ENCODE measurements around the gene ALX4.

ALX4 gene

DNA sequence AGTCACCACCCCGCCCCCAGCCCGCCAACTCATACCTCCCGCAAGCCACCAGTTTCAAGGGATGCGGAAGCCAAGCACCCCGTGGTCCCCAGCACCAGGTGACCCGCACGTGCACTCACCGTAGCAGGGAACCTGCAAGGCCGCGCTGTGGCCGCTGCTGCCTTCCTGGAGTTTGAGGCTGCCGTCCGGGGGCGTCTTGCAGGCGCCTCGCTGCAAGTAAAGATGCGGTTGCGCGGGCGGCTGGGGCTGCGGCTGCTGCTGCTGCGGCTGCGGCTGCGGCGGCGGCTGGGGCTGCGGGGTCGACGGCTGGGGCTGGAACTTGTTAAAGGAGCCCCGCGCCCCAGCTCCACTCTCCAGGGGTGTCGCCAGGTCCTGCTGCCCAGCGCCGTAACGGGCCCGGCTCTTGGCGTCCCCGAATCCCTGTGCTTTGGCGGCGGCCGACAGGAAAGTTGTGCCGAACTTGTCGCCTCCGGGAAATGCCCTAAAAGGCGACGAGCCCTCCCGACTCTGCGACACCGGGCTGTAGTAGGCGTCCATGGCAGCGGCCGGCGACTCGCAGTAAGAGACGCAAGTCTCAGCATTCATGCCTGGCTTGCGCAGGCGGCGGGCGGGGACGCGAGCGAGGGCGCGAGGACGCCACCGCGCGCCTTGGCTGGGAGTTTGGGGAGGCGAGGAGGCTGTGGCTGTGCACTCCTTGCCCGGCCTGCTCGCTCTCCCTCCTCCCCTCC is at the start of gene ALX4:
ALX4 (minus strand) TSS at position 662 of the 728 bp plus-strand sequence; CDS start at position 585, 77 bp downstream.
- in situ Hi-C loops (cut with MboI; ENCODE audit: low sequenced_read_pairs) = no loop called here

DNA sequence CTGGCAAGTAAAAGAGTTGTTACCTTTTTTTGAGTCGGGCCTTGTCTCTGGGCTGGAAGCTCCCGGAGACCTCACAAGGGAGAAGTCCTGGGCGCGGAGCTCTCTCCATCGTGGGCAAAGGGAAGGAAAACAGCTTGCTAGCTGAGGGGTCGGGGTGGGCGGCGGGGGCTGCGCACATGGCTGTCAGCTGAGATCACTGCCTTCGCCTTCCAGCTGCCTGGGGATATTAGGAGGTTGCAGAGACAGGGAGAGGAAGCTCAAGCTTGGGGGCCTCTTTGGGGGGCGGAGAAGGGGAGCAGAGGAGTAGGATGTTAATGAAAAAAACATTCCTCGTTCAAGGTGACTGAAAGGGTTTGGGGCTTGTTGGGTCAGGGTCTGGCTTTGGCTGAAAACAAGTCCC is 49.2 kb upstream of the ALX4 start:
- in situ Hi-C loops (cut with MboI; ENCODE audit: low sequenced_read_pairs) = no loop called here

DNA sequence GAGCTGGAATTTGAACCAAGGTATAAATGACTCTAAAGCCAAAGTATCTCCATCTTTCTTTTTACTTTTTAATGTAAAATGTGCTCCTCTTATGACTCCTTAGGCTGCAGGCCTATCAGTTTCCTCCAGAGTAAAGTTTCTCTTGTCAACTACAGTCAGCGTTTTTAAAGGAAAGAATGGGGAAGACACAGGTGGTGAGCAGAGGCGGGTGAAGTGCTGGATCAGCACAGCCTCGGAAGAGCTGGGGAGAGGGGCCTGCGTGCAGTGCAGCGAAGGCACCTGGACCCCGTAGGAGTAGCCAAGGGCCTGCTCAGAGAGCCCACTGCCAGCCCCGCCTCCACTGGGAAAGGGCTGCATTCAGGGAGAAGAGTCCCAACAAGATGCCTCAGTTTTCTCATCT is 48.8 kb upstream of the ALX4 start:
- in situ Hi-C loops (cut with MboI; ENCODE audit: low sequenced_read_pairs) = no loop called here

DNA sequence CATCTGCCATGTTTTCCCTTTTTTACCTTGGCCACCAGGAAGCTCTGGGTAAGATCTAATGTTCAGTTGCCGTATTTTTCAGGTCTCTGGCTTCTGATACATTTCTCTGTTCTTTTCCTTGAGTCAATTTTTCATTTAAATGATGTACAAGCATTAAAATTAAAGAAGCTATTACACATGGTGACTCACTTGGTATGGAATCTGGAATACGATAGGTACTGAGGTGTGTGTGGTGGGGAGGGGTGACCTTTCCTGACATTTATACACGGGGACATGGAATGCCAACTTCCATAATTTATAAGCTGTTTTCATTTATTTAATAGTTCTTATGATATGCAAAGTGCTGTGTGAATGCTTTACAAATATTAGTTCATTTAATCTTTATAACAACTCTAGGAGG is 47.8 kb upstream of the ALX4 start:
- in situ Hi-C loops (cut with MboI; ENCODE audit: low sequenced_read_pairs) = no loop called here

DNA sequence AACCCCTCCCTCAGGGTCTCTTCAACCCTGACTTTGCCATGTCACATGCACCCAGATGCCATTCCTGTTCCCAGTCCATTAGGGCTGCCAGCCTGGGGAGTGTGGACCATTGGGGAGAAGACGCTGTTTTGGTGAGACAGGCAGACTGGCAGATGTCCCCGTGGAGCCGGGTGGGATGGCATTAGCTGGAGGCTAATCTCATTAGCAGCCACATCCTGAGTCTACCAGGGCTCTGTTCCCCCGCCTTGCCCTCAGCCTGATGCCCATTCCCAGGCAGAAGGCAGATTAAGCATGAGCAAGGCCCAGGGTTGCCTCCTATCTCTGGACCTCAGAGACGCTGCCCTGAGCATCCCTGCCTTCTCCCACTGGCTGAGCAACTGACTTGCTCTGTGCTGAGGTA is 46.4 kb upstream of the ALX4 start:
- in situ Hi-C loops (cut with MboI; ENCODE audit: low sequenced_read_pairs) = no loop called here

DNA sequence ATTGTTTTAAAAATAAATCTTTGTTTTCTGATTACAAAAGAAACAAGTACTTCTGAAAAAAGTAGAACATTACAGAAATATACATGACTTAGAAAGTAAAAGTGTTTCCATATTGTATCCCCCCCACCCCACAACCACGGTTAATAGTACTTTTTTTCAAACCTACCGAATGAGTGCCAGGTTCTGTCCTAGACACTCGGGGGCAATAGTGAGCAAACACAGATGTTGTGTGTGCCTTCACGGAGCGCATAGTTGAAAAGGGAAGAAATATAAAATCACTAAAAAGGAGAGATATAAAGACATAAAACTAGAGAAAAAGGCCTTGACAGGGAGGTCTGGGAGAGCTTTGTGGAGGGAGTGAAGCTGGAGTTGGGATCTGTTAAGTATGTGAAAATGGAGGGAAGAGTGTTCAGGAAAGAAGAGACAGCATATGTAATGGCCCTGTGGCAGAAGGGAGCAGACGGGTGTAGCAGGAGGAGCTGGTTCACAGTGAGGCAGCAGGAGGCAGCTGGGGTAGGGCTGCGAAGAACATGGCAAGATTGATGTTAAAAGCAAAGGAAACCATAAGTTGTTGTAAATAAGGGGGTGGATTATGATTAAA is 42.1 kb upstream of the ALX4 start:
- in situ Hi-C loops (cut with MboI; ENCODE audit: low sequenced_read_pairs) = no loop called here

DNA sequence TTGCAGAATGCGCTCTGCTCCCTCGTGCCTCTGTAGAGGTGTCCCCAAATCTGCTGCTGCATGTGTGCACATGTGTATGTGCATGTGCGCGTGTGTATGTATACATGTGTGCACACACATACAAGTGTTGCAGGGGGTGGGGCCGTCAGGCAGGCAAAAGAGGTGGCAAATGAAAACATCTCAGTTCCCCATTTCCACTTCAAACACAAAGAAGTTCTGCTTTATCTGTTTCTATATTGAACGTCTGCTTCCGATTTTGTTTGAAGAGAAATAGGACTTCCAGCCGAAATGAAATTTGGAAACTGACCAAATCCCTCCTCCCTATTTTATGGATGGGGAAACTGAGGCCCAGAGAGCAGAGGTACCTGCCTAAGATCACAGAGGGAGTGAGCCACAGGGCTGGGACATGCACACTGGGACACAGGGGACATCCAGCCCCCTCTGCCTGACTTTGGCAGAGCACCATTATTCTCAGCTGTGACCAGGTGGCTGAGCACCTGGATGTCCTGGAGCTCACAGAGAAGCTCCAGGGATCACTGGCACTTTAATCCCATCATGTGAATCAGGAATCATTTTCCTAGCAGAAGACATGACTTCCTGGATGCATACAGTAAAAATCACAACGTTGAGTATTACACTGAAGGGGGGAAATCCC is 41.2 kb upstream of the ALX4 start:
- in situ Hi-C loops (cut with MboI; ENCODE audit: low sequenced_read_pairs) = no loop called here

DNA sequence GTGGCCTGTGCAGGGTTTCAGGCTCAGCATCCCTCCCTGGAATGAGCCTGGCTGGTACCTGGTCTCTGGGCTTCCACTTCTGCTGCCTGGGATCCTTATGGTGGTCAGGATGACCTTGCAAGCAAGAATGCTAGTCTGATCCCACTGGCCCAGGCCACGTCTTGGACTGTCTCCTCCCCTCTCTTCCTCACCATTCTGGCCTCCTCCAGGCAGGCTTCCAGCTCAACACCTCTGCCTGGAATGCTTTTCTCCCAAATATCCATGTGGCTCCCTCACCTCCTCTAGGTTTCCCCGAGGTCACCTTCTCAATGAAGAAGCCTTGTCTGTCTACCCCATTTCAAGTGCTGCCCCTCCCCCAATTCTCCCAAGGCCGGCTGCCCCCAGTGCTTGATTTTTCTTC is 39.4 kb upstream of the ALX4 start:
- in situ Hi-C loops (cut with MboI; ENCODE audit: low sequenced_read_pairs) = loop anchor here (25.0 kb wide), 1 partner anchor 112 kb away; no protein-coding TSS in a partner anchor

DNA sequence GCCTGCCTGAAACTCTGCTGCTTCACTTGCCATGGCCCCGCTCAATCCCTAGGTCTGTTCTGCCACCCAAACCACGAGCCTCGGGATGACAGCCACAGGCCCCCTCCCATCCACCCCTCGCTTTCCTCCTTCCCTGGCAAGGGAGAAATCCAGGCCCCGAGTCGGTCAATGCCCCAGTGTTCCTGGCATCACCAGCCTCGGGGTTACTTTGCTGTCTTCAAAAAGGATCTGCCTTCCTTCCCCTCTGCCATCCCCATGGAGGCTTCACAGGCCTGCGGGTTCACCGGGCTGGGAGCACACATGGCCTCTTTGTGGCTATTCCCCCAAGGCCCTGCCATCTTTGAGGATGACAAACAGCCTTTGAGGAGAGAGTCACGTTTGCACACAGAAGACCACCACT is 38.8 kb upstream of the ALX4 start:
- in situ Hi-C loops (cut with MboI; ENCODE audit: low sequenced_read_pairs) = loop anchor here (25.0 kb wide), 1 partner anchor 111 kb away; no protein-coding TSS in a partner anchor

DNA sequence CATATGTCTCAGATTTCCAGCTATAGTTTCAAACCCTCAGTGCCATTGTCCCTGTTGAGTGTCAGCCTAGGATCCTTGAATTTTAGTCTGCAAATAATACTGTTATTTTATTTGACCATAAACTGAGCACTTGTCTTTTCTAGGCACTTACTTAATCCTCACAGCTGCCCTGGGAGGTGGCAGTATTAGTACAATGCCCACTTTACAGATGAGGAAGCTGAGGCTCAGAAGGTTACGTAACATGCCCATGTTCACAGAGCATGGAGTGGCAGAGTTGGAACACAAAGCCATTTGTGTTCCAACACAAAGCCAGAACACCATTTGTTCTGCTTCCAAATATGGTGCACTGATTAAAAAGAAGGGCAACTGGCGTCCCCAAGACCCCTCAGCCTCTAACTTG is 38.2 kb upstream of the ALX4 start:
- in situ Hi-C loops (cut with MboI; ENCODE audit: low sequenced_read_pairs) = loop anchor here (25.0 kb wide), 1 partner anchor 111 kb away; no protein-coding TSS in a partner anchor

DNA sequence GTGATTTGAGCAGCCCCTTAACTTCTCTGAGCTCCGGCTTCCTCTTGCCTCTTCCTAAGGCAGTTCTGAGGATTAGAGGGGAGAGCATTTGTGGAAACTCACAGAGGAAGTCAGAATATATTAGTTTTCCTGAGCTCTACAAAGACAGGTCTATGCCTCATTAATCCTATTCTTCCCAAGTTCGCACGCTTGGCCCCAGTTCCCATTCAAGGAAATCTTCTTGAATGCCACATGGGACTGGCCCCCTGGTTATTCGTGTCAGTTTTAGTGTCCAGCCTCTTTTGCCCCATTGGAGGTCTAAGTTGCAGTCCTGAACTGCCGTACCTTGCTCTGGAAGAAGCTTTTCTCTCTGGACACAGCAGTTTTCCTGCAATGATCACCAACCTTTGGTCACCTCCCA is 37.6 kb upstream of the ALX4 start:
- in situ Hi-C loops (cut with MboI; ENCODE audit: low sequenced_read_pairs) = loop anchor here (25.0 kb wide), 1 partner anchor 110 kb away; no protein-coding TSS in a partner anchor

DNA sequence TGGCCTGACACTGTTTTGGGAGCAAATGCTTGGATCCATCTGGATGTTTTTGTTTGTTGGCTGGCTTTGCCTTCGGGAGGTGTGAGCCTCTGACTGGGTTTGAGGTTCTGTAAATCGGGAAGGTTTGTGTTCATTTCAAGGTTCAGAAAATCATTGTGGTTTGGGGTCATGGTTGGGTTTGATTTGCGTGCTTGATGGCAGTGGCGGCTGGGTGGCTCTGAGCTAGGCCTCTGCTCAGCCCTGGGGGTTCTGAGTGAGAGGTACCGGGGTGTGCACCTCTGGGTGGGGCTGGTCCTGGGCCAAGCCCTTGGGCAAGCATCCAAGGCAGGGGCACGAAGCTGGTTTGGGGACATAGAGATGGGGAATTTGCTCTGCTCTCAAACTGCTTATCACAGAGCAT is 37.0 kb upstream of the ALX4 start:
- in situ Hi-C loops (cut with MboI; ENCODE audit: low sequenced_read_pairs) = loop anchor here (25.0 kb wide), 1 partner anchor 110 kb away; no protein-coding TSS in a partner anchor

DNA sequence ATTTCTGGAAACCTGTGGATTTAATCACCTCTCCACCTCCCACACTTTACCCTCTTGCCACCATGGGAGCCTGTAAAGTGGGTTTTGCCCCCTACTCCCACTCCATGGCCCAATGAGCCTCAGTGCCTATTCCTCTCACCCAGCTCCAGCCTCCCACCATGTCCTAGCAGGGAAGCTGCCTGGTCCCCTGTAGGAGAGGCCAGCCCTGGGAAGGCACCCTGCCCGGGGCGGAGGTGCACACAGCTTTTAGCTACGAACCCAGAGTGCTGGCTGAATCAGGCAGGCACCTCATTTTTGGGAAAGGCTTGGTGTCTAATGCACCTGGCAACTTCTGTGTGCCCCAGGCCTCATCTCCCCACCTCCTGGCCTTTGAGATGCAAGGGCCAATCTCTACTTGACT is 35.8 kb upstream of the ALX4 start:
- in situ Hi-C loops (cut with MboI; ENCODE audit: low sequenced_read_pairs) = loop anchor here (25.0 kb wide), 1 partner anchor 108 kb away; no protein-coding TSS in a partner anchor

DNA sequence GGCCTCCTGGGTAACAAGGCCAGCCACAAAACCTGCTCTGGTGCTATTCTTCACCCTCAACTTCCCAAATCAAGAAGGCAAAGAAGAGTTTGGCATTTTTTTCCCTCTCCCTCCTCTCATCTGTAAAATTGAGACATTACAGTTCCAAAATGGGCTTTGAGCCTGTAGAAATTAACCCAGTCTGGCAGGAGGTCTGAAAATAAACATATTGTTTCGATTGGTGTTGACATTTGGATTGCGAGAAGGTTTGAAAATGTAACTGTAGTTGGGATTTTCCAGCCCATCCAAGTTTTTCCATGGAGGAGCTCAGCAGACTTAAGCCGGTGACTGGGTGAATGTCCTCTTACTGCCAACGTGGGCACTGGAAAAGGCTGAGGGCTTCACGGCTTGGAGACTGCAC is 35.0 kb upstream of the ALX4 start:
- in situ Hi-C loops (cut with MboI; ENCODE audit: low sequenced_read_pairs) = loop anchor here (25.0 kb wide), 1 partner anchor 108 kb away; no protein-coding TSS in a partner anchor

DNA sequence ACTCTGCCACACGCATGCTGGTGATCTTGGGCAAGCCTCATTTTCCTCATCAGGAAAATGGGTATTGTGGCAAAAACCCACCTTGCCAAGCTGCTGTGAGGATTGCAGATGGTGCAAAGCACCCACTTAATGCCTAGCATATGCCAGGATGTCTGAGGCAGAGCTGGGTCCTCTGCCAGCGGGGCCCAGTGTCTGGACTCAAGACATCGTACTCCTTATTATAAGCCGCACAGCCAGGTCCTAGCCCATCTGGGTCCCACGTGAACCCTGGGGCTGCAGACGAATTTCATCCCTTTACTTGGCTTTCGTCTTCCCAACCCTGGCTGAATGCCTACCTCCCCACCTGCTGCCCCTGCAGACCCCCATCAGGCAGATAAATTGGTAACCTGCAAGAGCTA is 34.5 kb upstream of the ALX4 start:
- in situ Hi-C loops (cut with MboI; ENCODE audit: low sequenced_read_pairs) = loop anchor here (25.0 kb wide), 1 partner anchor 107 kb away; no protein-coding TSS in a partner anchor

DNA sequence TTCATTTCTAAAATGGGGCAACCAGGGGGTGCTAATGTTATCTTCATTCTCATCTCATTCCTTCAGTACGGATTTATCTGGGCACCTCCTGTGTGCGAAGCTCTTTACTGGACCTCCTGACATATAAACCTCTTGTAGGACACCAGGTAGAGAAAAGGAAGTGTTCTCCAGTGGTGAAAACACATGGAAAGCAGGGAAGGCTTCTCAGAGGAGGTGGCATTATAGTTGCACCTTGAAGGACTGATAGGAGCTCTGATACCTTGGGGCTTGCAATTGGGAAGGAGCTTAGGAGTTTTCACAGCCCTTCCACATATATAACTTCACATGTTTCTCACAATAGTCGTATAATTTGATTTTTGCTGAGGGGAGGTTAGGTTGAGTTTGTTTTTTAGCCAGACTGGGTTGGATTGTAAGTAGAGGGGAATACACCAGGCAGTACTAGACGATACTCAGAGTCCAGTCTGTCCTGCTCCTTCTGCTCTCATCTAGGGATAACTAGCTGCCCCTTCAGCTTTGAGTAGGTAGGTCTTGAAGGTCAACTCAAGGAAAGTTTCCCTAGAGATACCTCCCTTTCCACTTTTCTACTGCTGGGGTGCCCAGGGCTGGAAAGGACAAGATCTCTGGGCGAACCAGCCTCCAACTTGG is 34.0 kb upstream of the ALX4 start:
- in situ Hi-C loops (cut with MboI; ENCODE audit: low sequenced_read_pairs) = loop anchor here (25.0 kb wide), 1 partner anchor 107 kb away; no protein-coding TSS in a partner anchor

DNA sequence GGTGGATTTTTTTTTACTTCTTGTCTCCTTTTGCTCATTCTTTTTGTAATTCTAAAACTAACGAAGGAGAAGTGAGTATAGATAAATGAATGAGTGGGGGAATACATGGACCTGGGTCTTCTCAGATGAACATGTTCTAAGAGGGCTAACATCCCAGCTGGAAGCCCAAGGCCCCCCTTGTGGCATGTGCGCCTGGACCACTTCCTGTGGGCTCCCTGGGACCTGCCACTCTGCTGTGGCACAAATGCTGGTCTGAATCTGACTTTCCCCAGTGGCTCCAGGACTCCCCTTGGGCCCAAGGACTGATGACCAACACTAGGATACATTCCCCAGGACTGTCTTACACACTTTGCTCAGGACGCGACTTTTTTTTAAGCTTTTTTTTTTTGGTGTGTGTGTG is 32.7 kb upstream of the ALX4 start:
- in situ Hi-C loops (cut with MboI; ENCODE audit: low sequenced_read_pairs) = loop anchor here (25.0 kb wide), 1 partner anchor 105 kb away; no protein-coding TSS in a partner anchor

DNA sequence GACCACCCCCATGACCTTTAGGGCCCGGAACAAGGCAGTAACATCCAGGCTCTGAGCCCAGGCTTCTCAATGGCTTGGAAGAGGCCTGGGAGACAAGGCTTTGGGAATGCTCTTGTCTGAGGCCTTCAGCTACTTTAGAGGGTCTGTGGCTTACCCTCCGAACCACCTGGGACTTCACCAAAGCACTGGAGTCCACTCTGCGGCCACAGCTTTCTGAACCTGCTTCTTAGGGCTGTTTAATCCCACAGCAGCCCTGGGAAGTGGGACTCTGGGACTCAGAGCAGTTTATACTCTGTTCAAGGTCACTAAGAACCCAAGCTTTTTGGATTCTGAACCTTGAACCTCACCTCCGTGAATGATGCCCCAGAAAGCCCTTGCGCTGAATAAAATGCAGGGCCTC is 30.7 kb upstream of the ALX4 start:
- in situ Hi-C loops (cut with MboI; ENCODE audit: low sequenced_read_pairs) = loop anchor here (25.0 kb wide), 1 partner anchor 103 kb away; no protein-coding TSS in a partner anchor

DNA sequence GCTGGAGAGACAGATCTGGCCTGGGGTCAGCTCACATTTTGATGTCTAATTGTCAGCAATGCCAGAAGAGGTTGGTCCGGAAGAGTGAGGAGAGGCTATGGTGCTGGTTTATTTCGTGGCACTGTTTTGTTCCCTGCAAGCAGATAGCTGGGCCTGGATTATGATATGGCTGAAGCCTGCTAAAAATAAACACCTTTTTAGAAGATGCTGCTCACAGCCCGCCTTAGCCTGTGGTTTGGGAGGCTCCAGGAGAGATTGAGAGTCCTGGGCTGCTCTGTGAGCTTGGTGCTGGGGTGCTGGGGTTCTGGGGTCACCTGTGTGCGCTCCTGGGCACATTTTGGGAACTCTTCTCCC is 29.6 kb upstream of the ALX4 start:
- in situ Hi-C loops (cut with MboI; ENCODE audit: low sequenced_read_pairs) = loop anchor here (25.0 kb wide), 1 partner anchor 102 kb away; no protein-coding TSS in a partner anchor

DNA sequence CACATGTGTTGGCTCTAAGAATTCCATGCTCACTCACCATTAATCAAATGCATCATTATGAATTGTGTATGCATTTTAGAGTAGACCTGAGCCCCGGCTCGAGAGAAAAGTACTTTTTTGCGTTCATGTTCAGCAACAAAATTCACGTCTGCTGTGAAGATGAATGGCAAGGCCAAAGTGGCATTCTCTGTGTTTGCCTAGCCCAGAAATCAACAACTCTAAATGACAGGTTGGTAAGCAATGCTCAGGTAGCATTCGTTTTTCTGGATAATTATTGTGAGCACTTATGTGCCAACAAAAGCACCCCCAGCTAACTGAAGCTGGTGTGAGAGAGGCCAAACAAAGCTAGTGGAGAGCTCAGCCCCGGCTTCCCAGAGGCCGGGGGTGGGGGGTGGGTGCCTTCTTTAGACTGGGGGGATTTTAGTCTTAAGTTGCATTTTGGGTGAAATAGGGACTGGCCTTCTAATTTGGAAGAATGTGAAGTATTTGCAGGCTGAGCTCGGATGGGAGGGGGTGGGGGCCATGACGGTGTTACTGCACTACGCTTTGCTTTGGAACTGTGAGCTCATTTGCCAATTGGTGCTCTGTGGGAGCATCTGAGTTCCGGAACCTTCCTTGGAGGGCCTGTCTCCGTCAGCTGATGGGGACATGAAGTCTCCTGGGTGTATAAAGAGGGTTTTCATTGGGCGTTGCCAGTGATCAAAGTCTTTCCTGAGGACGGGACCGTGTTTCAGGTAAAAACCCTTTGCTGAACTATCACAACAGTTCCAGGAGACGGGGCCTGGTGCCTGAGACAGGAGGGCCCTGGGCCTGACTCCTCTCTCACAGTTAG is 29.0 kb upstream of the ALX4 start:
- in situ Hi-C loops (cut with MboI; ENCODE audit: low sequenced_read_pairs) = loop anchor here (25.0 kb wide), 1 partner anchor 102 kb away; no protein-coding TSS in a partner anchor
